ENCODE results near the gene C19orf38. TPM values are rescaled to one million over a fixed set of nuclear protein-coding genes. Genes with fewer than 3 reads are reported as not detected.
A peak's percentile ranks its signal among the peaks of the same experiment; 100 is the strongest.
"Not testable (repeated sequence)": the region's sequence is repeated elsewhere in the genome, so short reads cannot be mapped to it uniquely, and the experiment has no call there.

Gene C19orf38
- total RNA-seq, 2 experiments from 2014 or later, result 1.1 to 1.8 TPM

GRCh38 chr19:10838377-10838776, 9.8 kb upstream of the C19orf38 start:
- CTCF ChIA-PET, result interaction anchor here (3.8 kb wide), 1 partner anchor 26 kb away, joined by 40 read pairs; no protein-coding TSS in a partner anchor
- no peak for DNase-seq
- H3K27ac Mint-ChIP-seq, result no peak overlapping the region
- peaks cover 9% of the 10 kb centered on the region for H3K9me3 Mint-ChIP-seq
- POLR2A ChIA-PET, result interaction anchor here (1.0 kb wide), 1 partner anchor 24 kb away, joined by 3 read pairs; no protein-coding TSS in a partner anchor
- H3K4me3 Mint-ChIP-seq, result no peak overlapping the region
- H3K36me3 Mint-ChIP-seq (ENCODE audit: low read depth), result peaks cover 14% of the 10 kb centered on the region
- H3K4me1 Mint-ChIP-seq, result peaks cover 16% of the 10 kb centered on the region
- peaks cover 4% of the 10 kb centered on the region for H3K27me3 Mint-ChIP-seq

GRCh38 chr19:10839114-10840050, 8.8 kb upstream of the C19orf38 start:
- Mint-ChIP-seq H3K9me3 (peaks cover 9% of the 10 kb centered on the region), H3K4me3 (no peak overlapping the region), H3K27ac (no peak overlapping the region), H3K4me1 (peaks cover 16% of the 10 kb centered on the region), H3K27me3 (peaks cover 4% of the 10 kb centered on the region), H3K36me3 (ENCODE audit: low read depth) (peaks cover 14% of the 10 kb centered on the region)
- ChIA-PET CTCF (interaction anchor here (1.2 to 3.8 kb wide), 4 partner anchors 17 to 25 kb away, joined by 3 to 40 read pairs (median 8); no protein-coding TSS in a partner anchor), POLR2A (no interaction called here)
- DNase-seq, result no peak

GRCh38 chr19:10842788-10843187, 5.4 kb upstream of the C19orf38 start:
- no peak for DNase-seq
- H3K27me3 Mint-ChIP-seq, result peaks cover 7% of the 10 kb centered on the region
- peaks cover 7% of the 10 kb centered on the region for H3K36me3 Mint-ChIP-seq (ENCODE audit: low read depth)
- CTCF ChIA-PET, result interaction anchor here (0.8 to 1.6 kb wide), 2 partner anchors 16 to 126 kb away, joined by 3 to 5 read pairs; no protein-coding TSS in a partner anchor
- H3K27ac Mint-ChIP-seq, result no peak overlapping the region
- H3K4me3 Mint-ChIP-seq, result no peak overlapping the region
- H3K9me3 Mint-ChIP-seq, result peaks cover 9% of the 10 kb centered on the region
- POLR2A ChIA-PET, result no interaction called here
- H3K4me1 Mint-ChIP-seq, result peaks cover 6% of the 10 kb centered on the region

- POLR2A ChIA-PET, result no interaction called here
- CTCF ChIA-PET, result interaction anchor here (0.6 to 2.0 kb wide), 7 partner anchors 8 to 265 kb away, joined by 3 to 9 read pairs (median 5); partner anchors contain the start of genes DNM2 and TMED1
- no peak for DNase-seq
- Mint-ChIP-seq H3K4me3 (no peak overlapping the region), H3K9me3 (peaks cover 9% of the 10 kb centered on the region), H3K36me3 (ENCODE audit: low read depth) (peaks cover 7% of the 10 kb centered on the region), H3K27ac (no peak overlapping the region), H3K4me1 (peaks cover 11% of the 10 kb centered on the region), H3K27me3 (peaks cover 2% of the 10 kb centered on the region)
Observed at GRCh38 chr19:10846500-10847202, 1.6 kb upstream of the C19orf38 start.

DNA sequence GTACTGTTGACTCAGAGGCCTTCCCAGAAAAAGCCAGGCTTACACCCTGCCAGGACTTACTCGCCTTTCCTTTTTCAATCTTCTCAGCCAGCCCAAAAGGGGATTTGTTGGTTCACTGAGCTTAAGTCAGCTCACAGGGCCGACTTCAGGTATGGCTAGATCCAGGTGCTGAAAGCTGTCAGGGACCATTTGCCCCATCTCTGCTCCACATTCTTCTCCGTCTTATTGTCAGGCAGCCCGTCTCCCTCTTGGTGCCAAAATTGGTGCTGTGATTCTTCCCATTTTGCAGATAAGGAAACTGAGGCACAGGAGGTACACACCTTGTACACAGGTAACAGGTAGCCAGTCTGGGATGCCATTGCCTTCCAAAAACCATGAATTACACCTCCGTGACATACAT, 2.4 kb downstream of the C19orf38 start:
- peaks cover 7% of the 10 kb centered on the region for H3K36me3 Mint-ChIP-seq (ENCODE audit: low read depth)
- H3K9me3 Mint-ChIP-seq, result peaks cover 9% of the 10 kb centered on the region
- H3K4me3 Mint-ChIP-seq, result no peak overlapping the region
- POLR2A ChIA-PET, result no interaction called here
- H3K27ac Mint-ChIP-seq, result no peak overlapping the region
- no peaks in the 10 kb centered on the region for H3K27me3 Mint-ChIP-seq
- H3K4me1 Mint-ChIP-seq, result peaks cover 11% of the 10 kb centered on the region
- CTCF ChIA-PET, result interaction anchor here (2.2 kb wide), 1 partner anchor 13 kb away, joined by 9 read pairs; no protein-coding TSS in a partner anchor
- no peak for DNase-seq

GRCh38 chr19:10852098-10852800, 4.0 kb downstream of the C19orf38 start:
- Mint-ChIP-seq H3K9me3 (no peaks in the 10 kb centered on the region), H3K36me3 (ENCODE audit: low read depth) (no peaks in the 10 kb centered on the region), H3K4me1 (peaks cover 8% of the 10 kb centered on the region), H3K27me3 (no peaks in the 10 kb centered on the region), H3K4me3 (no peak overlapping the region), H3K27ac (no peak overlapping the region)
- no peak for DNase-seq
- POLR2A ChIA-PET, result no interaction called here
- CTCF ChIA-PET, result interaction anchor here (0.6 to 2.2 kb wide), 2 partner anchors 12 to 134 kb away, joined by 3 to 9 read pairs; no protein-coding TSS in a partner anchor

GRCh38 chr19:10852941-10853340, 4.7 kb downstream of the C19orf38 start:
- H3K9me3 Mint-ChIP-seq, result no peaks in the 10 kb centered on the region
- H3K4me1 Mint-ChIP-seq, result peaks cover 5% of the 10 kb centered on the region
- DNase-seq, result no peak
- ChIA-PET POLR2A (interaction anchor here (0.6 kb wide), 1 partner anchor 32 kb away, joined by 3 read pairs; no protein-coding TSS in a partner anchor), CTCF (interaction anchor here (0.7 to 2.4 kb wide), 2 partner anchors 11 to 95 kb away, joined by 3 to 24 read pairs; no protein-coding TSS in a partner anchor)
- no peaks in the 10 kb centered on the region for H3K27me3 Mint-ChIP-seq
- no peak overlapping the region for H3K27ac Mint-ChIP-seq
- H3K36me3 Mint-ChIP-seq (ENCODE audit: low read depth), result no peaks in the 10 kb centered on the region
- no peak overlapping the region for H3K4me3 Mint-ChIP-seq

- Mint-ChIP-seq H3K36me3 (ENCODE audit: low read depth) (no peaks in the 10 kb centered on the region), H3K9me3 (no peaks in the 10 kb centered on the region), H3K4me3 (no peak overlapping the region), H3K4me1 (no peaks in the 10 kb centered on the region), H3K27me3 (no peaks in the 10 kb centered on the region), H3K27ac (no peak overlapping the region)
- CTCF ChIA-PET, result interaction anchor here (0.8 to 4.9 kb wide), 7 partner anchors 9 to 153 kb away, joined by 4 to 24 read pairs (median 13); partner anchors contain the start of genes DNM2, QTRT1 and TMED1
- POLR2A ChIA-PET, result interaction anchor here (1.8 kb wide), 1 partner anchor 18 kb away, joined by 6 read pairs; the partner anchor contains the start of gene TMED1
- DNase-seq, result no peak
Observed at GRCh38 chr19:10854350-10855089, 6.3 kb downstream of the C19orf38 start.

DNA sequence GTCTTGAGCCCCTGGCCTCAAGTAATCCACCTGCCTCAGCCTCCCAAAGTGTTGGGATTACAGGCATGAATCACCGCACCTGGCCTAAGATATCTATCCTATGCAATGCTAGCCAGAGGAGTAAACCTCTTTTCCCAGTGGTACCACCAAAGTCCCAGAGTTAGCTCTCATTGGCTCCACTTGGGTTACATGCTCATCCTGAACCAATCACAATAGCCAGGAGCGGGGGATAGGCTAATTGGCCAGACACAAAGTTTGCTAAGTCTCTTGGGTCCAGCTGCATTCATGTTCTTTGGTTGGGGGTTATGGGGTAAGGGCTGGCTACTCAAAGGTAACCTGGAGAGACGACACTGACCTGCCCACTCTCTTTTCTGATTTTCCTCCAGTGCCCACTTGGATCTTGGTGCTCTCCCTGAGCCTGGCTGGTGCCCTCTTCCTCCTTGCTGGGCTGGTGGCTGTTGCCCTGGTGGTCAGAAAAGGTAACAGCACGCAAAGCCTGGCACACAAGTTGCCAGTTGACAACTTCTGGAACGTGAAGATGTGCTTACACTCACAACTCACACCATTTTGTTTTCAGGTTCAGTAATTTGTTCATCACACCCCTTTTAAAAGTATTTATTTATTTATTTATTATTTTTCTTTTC, 7.8 kb downstream of the C19orf38 start:
- ChIA-PET CTCF (interaction anchor here (0.6 to 4.9 kb wide), 7 partner anchors 11 to 138 kb away, joined by 3 to 24 read pairs (median 4); partner anchors contain the start of genes DNM2 and TMED1), POLR2A (no interaction called here)
- Mint-ChIP-seq H3K27ac (no peak overlapping the region), H3K27me3 (no peaks in the 10 kb centered on the region), H3K4me1 (peaks cover under 1% of the 10 kb centered on the region), H3K9me3 (no peaks in the 10 kb centered on the region), H3K36me3 (ENCODE audit: low read depth) (no peaks in the 10 kb centered on the region), H3K4me3 (no peak overlapping the region)
- peak; percentile 35 for DNase-seq

DNA sequence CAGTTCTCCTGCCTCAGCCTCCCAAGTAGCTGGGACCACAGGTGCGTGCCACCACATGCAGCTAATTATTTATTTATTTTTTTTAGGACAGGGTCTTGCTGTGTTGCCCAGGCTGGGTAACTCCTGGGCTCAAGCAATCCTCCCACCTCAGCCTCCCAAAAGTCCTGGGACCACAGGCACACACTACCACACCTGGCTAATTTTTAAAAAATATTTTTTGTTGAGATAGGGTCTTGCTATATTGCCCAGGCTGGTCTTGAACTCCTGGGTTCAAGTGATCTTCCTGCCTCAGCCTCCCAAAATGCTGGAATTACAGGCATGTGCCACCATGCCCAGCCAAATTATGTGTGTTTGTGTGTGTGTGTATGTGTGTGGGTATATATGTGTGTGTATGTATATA, 8.7 kb downstream of the C19orf38 start:
- H3K9me3 Mint-ChIP-seq; H3K4me1 Mint-ChIP-seq; H3K4me3 Mint-ChIP-seq; H3K36me3 Mint-ChIP-seq (ENCODE audit: low read depth); H3K27me3 Mint-ChIP-seq; H3K27ac Mint-ChIP-seq; DNase-seq: not testable (repeated sequence)
- ChIA-PET CTCF (interaction anchor here (1.1 to 4.9 kb wide), 5 partner anchors 10 to 139 kb away, joined by 3 to 24 read pairs (median 13); partner anchors contain the start of genes DNM2 and TMED1), POLR2A (interaction anchor here (0.6 kb wide), 1 partner anchor 411 kb away, joined by 3 read pairs; no protein-coding TSS in a partner anchor)

- Mint-ChIP-seq H3K27me3 (no peaks in the 10 kb centered on the region), H3K9me3 (no peaks in the 10 kb centered on the region), H3K36me3 (ENCODE audit: low read depth) (no peaks in the 10 kb centered on the region), H3K4me1 (peaks cover 7% of the 10 kb centered on the region), H3K4me3 (no peak overlapping the region), H3K27ac (no peak overlapping the region)
- ChIA-PET CTCF (interaction anchor here (0.5 to 4.9 kb wide), 28 partner anchors 9 to 737 kb away, joined by 3 to 25 read pairs (median 4); partner anchors contain the start of genes DNM2 and TMED1), POLR2A (interaction anchor here (0.7 to 2.2 kb wide), 4 partner anchors 22 to 157 kb away, joined by 3 to 12 read pairs (median 3); partner anchors contain the start of genes DNM2, QTRT1 and TMED1)
- peak; percentile 37 for DNase-seq
Observed at GRCh38 chr19:10858204-10858828, 10.1 kb downstream of the C19orf38 start.

Measured in activated CD4-positive, alpha-beta memory T cell treated with anti-CD3 and anti-CD28 coated beads, Interleukin-2, amount 10 ng/mL, durations not matched to agents 7 days and 5 days (primary cell).